ENCODE results near the gene AIF1.

- TF ChIP-seq POLR2AphosphoS5 (IDR thresholded peaks at IDR 0.05; ENCODE audit: low read depth, low read length): no peak
- TF ChIP-seq POLR2A (IDR thresholded peaks at IDR 0.05; ENCODE audit: low read depth, low read length): no peak
- no peak for TF ChIP-seq TAF1 (IDR thresholded peaks at IDR 0.05; ENCODE audit: low read depth, low read length)
- TF ChIP-seq PAX5 (IDR thresholded peaks at IDR 0.05; ENCODE audit: insufficient read depth, low read length, severe bottlenecking): no peak
- TF ChIP-seq SPI1 (IDR thresholded peaks at IDR 0.05; ENCODE audit: low read depth, low read length): 0 out of 2 replicates have a peak, but pooled peaks have one; percentile 42
- no peak for TF ChIP-seq POU2F2 (IDR thresholded peaks at IDR 0.05; ENCODE audit: low read depth, low read length)
Measured at GRCh38 chr6:31614684-31615578, at the start of gene AIF1.
